Measurements from ENCODE around the gene CACNA1A.

CACNA1A gene

DNA sequence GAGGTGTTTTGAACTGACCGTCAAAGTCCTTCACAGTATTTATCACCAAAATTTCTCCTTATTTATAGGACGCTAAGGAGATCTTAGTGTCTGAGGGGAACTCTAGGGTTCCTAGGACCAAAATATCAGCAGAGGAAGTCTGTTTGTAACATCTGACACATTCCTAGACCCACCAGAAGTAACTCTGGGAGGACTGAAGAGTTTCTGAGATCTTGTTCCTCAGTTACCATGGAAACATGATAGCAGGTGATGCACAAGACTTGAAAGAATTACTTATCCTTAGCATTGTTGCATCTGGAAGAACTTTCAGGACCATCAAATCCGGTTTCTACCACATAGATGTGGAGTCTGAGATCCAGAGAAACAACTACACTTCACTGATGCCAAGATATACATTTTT is 191.5 kb downstream of the CACNA1A start:
- H3K27me3 ChIP-seq (ENCODE audit: insufficient read depth, low read length): no peaks in the 10 kb centered on the region; the same call in 1 of the 2 replicates

GRCh38 chr19:13313875-13314274 is 192.4 kb downstream of the CACNA1A start:
- Histone ChIP-seq H3K27me3 (ENCODE audit: insufficient read depth, low read length) (no peaks in the 10 kb centered on the region; the same call in 1 of the 2 replicates), H3K4me3 (ENCODE audit: low read depth, low read length, poor library complexity, severe bottlenecking) (no peak overlapping the region), H3K36me3 (ENCODE audit: insufficient read depth, low read length) (no peaks in the 10 kb centered on the region), H3K9me3 (ENCODE audit: low read length) (0 out of 2 replicates have a peak, but pooled peaks cover 2% of the 10 kb centered on the region), H3K4me2 (ENCODE audit: low read length) (no peak overlapping the region), H3K79me2 (ENCODE audit: insufficient read depth, low read length) (no peaks in the 10 kb centered on the region), H3K4me1 (ENCODE audit: insufficient read depth, low read length, severe bottlenecking) (no peaks in the 10 kb centered on the region), H3K27ac (ENCODE audit: low read depth, low read length, poor library complexity, severe bottlenecking) (no peak overlapping the region), H3K9me2 (ENCODE audit: low read depth, low read length) (no peaks in the 10 kb centered on the region), H2AFZ (ENCODE audit: low read length) (no peak overlapping the region), H3K9ac (ENCODE audit: low read length) (no peak overlapping the region), H4K20me1 (ENCODE audit: insufficient read depth, low read length) (no peaks in the 10 kb centered on the region), H3F3A (ENCODE audit: insufficient read depth, low read length) (no peaks in the 10 kb centered on the region)
- no peak for TF ChIP-seq EZH2 (IDR thresholded peaks at IDR 0.05; ENCODE audit: borderline replicate concordance, low read length)
- no peak for TF ChIP-seq CTCF (IDR thresholded peaks at IDR 0.05; ENCODE audit: low read length)

More for the DNA sequence above, 191.5 kb downstream of the CACNA1A start:
- no peak overlapping the region for H3K27ac ChIP-seq (ENCODE audit: low read depth, low read length, poor library complexity, severe bottlenecking)
- no peak overlapping the region for H3K4me3 ChIP-seq (ENCODE audit: low read depth, low read length, poor library complexity, severe bottlenecking)
- H4K20me1 ChIP-seq (ENCODE audit: insufficient read depth, low read length): no peaks in the 10 kb centered on the region
- no peak overlapping the region for H2AFZ ChIP-seq (ENCODE audit: low read length)
- H3K4me1 ChIP-seq (ENCODE audit: insufficient read depth, low read length, severe bottlenecking): no peaks in the 10 kb centered on the region
- no peaks in the 10 kb centered on the region for H3F3A ChIP-seq (ENCODE audit: insufficient read depth, low read length)
- TF ChIP-seq EZH2 (IDR thresholded peaks at IDR 0.05; ENCODE audit: borderline replicate concordance, low read length) (no peak), CTCF (IDR thresholded peaks at IDR 0.05; ENCODE audit: low read length) (no peak)
- no peak overlapping the region for H3K9ac ChIP-seq (ENCODE audit: low read length)
- 0 out of 2 replicates have a peak, but pooled peaks cover 2% of the 10 kb centered on the region for H3K9me3 ChIP-seq (ENCODE audit: low read length)
- no peaks in the 10 kb centered on the region for H3K79me2 ChIP-seq (ENCODE audit: insufficient read depth, low read length)
- no peaks in the 10 kb centered on the region for H3K9me2 ChIP-seq (ENCODE audit: low read depth, low read length)
- no peaks in the 10 kb centered on the region for H3K36me3 ChIP-seq (ENCODE audit: insufficient read depth, low read length)
- no peak overlapping the region for H3K4me2 ChIP-seq (ENCODE audit: low read length)

- H3K79me2 ChIP-seq (ENCODE audit: insufficient read depth, low read length): no peaks in the 10 kb centered on the region
- no peak overlapping the region for H3K9ac ChIP-seq (ENCODE audit: low read length)
- H3K9me3 ChIP-seq (ENCODE audit: low read length): no peaks in the 10 kb centered on the region
- H2AFZ ChIP-seq (ENCODE audit: low read length): no peak overlapping the region
- TF ChIP-seq CTCF (IDR thresholded peaks at IDR 0.05; ENCODE audit: low read length): no peak
- TF ChIP-seq EZH2 (IDR thresholded peaks at IDR 0.05; ENCODE audit: borderline replicate concordance, low read length): no peak
- 0 out of 2 replicates have a peak, but pooled peaks cover 2% of the 10 kb centered on the region for H3K27me3 ChIP-seq (ENCODE audit: insufficient read depth, low read length)
- no peaks in the 10 kb centered on the region for H3K9me2 ChIP-seq (ENCODE audit: low read depth, low read length)
- no peak overlapping the region for H3K4me3 ChIP-seq (ENCODE audit: low read depth, low read length, poor library complexity, severe bottlenecking)
- no peaks in the 10 kb centered on the region for H3F3A ChIP-seq (ENCODE audit: insufficient read depth, low read length)
- H3K27ac ChIP-seq (ENCODE audit: low read depth, low read length, poor library complexity, severe bottlenecking): no peak overlapping the region
- no peaks in the 10 kb centered on the region for H3K36me3 ChIP-seq (ENCODE audit: insufficient read depth, low read length)
- H3K4me1 ChIP-seq (ENCODE audit: insufficient read depth, low read length, severe bottlenecking): no peaks in the 10 kb centered on the region
- no peaks in the 10 kb centered on the region for H4K20me1 ChIP-seq (ENCODE audit: insufficient read depth, low read length)
- no peak overlapping the region for H3K4me2 ChIP-seq (ENCODE audit: low read length)
Observed at GRCh38 chr19:13309864-13310263, 196.4 kb downstream of the CACNA1A start.
